A549 (cell line): ENCODE data around the gene SH2D3A. TPM values are rescaled to one million over a fixed set of nuclear protein-coding genes. Genes with fewer than 3 reads are reported as not detected.
A peak's percentile ranks its signal among the peaks of the same experiment; 100 is the strongest.
"Not testable (repeated sequence)": the region's sequence is repeated elsewhere in the genome, so short reads cannot be mapped to it uniquely, and the experiment has no call there.

Experiments used
- ATAC-seq, 2 experiments: fragments of 200-7000 bp in 1 of 2; fragments of >200 bp in 1 of 2; cut with Nextera tagmentation in 1 of 2; cut with Tn5 transposase in 1 of 2; 3 replicates each; pipeline versions ENCODE4 v1.8.0 to v1.9.1; 2018 to 2020; ENCODE audit warnings: mild to moderate bottlenecking in 1 of 2, moderate library complexity in 1 of 2
- CTCF ChIA-PET: fragments of 300-600 bp; sonication (Branson Sonifier 250); formaldehyde crosslinking; extraction: SDS; loops from one replicate; lab custom pipeline; 2021; ENCODE audit warnings: antibody characterized with exemption, inconsistent platforms; lab: Yijun Ruan, JAX
- POLR2A ChIA-PET: fragments of 350-600 bp; formaldehyde crosslinking; extraction: SDS; loops from one replicate; lab custom pipeline; 2021; ENCODE audit warnings: antibody characterized with exemption, inconsistent platforms; lab: Yijun Ruan, JAX
- DNase-seq, 2 experiments: peaks; one replicate each; pipeline versions ENCODE4 v3.0.0 to v3.0.0-alpha.2; 2011 to 2016; ENCODE audit warnings: low read depth in 1 of 2, low spot score in 1 of 2
- FAIRE-seq: peaks from 2 replicates; lab custom pipeline; 2011; peaks lifted over from hg19 to GRCh38; lab: Jason Lieb, UNC
- H3K27ac ChIP-seq, 2 experiments: fragments of >200 bp; sonication (Bioruptor Twin); formaldehyde crosslinking; 3 replicates each; pipeline ENCODE4 v1.5.1; 2016 to 2017
- H3K4me1 ChIP-seq: fragments of >200 bp; sonication (Bioruptor Twin); formaldehyde crosslinking; 3 replicates; pipeline ENCODE4 v1.6.1; 2016
- H3K4me2 ChIP-seq: fragments of >200 bp; sonication (Bioruptor Twin); formaldehyde crosslinking; 3 replicates; pipeline ENCODE4 v1.6.1; 2016
- H3K4me3 ChIP-seq: fragments of >200 bp; sonication (Bioruptor Twin); formaldehyde crosslinking; 3 replicates; pipeline ENCODE4 v1.5.1; 2016
- H3K9me3 ChIP-seq: fragments of >200 bp; sonication (Bioruptor Twin); formaldehyde crosslinking; 3 replicates; pipeline ENCODE4 v1.6.1; 2016
- CBX8 ChIP-seq: fragments of 200-600 bp; sonication (generic); IDR thresholded peaks from 2 replicates; pipeline ENCODE4 v1.6.1; 2016
- CTCF ChIP-seq: fragments of >200 bp; sonication (Bioruptor Twin); formaldehyde crosslinking; IDR thresholded peaks from 3 replicates; pipeline ENCODE4 v1.5.1; 2016
- FOSL2 ChIP-seq, 2 experiments: fragments of 450-650 bp in 1 of 2; fragments of >200 bp in 1 of 2; sonication (Bioruptor Twin) in 1 of 2; formaldehyde crosslinking; IDR thresholded peaks; 2 replicates each; pipeline versions ENCODE4 v1.5.0 to v1.6.1; 2016 to 2020; ENCODE audit warnings: mild to moderate bottlenecking in 1 of 2, moderate library complexity in 1 of 2
- HDAC2 ChIP-seq: fragments of 200-600 bp; sonication (generic); IDR thresholded peaks from 2 replicates; pipeline ENCODE4 v1.6.1; 2016
- HOXB13 ChIP-seq: fragments of 250-450 bp; sonication (Bioruptor Pico); IDR thresholded peaks from 2 replicates; pipeline ENCODE4 v1.5.0; 2020; ENCODE audit warnings: low read depth, mild to moderate bottlenecking, moderate library complexity
- JUN ChIP-seq, 2 experiments: fragments of >200 bp; sonication (Bioruptor Twin); formaldehyde crosslinking; IDR thresholded peaks; 2 replicates in 1 of 2; 3 replicates in 1 of 2; pipeline ENCODE4 v1.6.1; 2016 to 2017
- JUNB ChIP-seq: fragments of >200 bp; sonication (Bioruptor Twin); formaldehyde crosslinking; IDR thresholded peaks from 2 replicates; pipeline ENCODE4 v1.6.1; 2016
- KDM1A ChIP-seq: fragments of 200-600 bp; sonication (generic); IDR thresholded peaks from 2 replicates; pipeline ENCODE4 v1.6.1; 2016; ENCODE audit warnings: low read depth, mild to moderate bottlenecking
- MAZ ChIP-seq: fragments of 150-350 bp; IDR thresholded peaks from 2 replicates; pipeline ENCODE4 v1.6.1; 2014; ENCODE audit warnings: antibody characterized with exemption, low read depth, low read length, borderline replicate concordance
- RAD21 ChIP-seq, 2 experiments: fragments of >200 bp in 1 of 2; sonication (Bioruptor Twin) in 1 of 2; formaldehyde crosslinking in 1 of 2; IDR thresholded peaks in 1 of 2; conservative IDR thresholded peaks in 1 of 2; 2 replicates in 1 of 2; 3 replicates in 1 of 2; pipeline ENCODE4 v1.6.1; 2012 to 2018; ENCODE audit warnings: inconsistent platforms in 1 of 2
- RNF2 ChIP-seq: fragments of 200-600 bp; sonication (generic); IDR thresholded peaks from 2 replicates; pipeline ENCODE4 v1.6.1; 2016; ENCODE audit warnings: low read depth, mild to moderate bottlenecking, antibody characterized with exemption, moderate library complexity, borderline replicate concordance
- SMC3 ChIP-seq: fragments of >200 bp; sonication (Bioruptor Twin); formaldehyde crosslinking; IDR thresholded peaks from 3 replicates; pipeline ENCODE4 v1.6.1; 2018; ENCODE audit warnings: inconsistent platforms
- TP53 ChIP-seq: fragments of 250-450 bp; sonication (Bioruptor Pico); IDR thresholded peaks from 2 replicates; pipeline ENCODE4 v1.5.0; 2021; ENCODE audit warnings: mild to moderate bottlenecking, moderate library complexity
- ZFP36 ChIP-seq: fragments of 450-650 bp; IDR thresholded peaks from 2 replicates; pipeline ENCODE4 v1.6.1; 2014; ENCODE audit warnings: borderline replicate concordance; ENCODE audit not compliant: partially characterized antibody
- WGBS: methylation state at CpG from one replicate; pipeline ENCODE4 v1.1.6; 2017; ENCODE audit errors: missing lambda C conversion rate; 5-methylcytosine and 5-hydroxymethylcytosine counted together
- polyA plus RNA-seq, 4 experiments: library from polyadenylated mRNA; depleted of rRNA in 3 of 4; stranded (reverse); fragments of >200 nt; fragmentation: RNase III in 1 of 4; extraction: RNeasy Plus Mini Kit Qiagen cat#74134 plus additional on column Dnase treatment in 1 of 4; gene quantifications; 2 replicates in 3 of 4; 3 replicates in 1 of 4; pipeline ENCODE4 v1.2.3, GENCODE V29; 2011 to 2017

The SH2D3A gene
- polyA plus RNA-seq, 2 of the 4 experiments (the other 2 are of a cell fraction): 6.7 to 10.0 TPM

DNA sequence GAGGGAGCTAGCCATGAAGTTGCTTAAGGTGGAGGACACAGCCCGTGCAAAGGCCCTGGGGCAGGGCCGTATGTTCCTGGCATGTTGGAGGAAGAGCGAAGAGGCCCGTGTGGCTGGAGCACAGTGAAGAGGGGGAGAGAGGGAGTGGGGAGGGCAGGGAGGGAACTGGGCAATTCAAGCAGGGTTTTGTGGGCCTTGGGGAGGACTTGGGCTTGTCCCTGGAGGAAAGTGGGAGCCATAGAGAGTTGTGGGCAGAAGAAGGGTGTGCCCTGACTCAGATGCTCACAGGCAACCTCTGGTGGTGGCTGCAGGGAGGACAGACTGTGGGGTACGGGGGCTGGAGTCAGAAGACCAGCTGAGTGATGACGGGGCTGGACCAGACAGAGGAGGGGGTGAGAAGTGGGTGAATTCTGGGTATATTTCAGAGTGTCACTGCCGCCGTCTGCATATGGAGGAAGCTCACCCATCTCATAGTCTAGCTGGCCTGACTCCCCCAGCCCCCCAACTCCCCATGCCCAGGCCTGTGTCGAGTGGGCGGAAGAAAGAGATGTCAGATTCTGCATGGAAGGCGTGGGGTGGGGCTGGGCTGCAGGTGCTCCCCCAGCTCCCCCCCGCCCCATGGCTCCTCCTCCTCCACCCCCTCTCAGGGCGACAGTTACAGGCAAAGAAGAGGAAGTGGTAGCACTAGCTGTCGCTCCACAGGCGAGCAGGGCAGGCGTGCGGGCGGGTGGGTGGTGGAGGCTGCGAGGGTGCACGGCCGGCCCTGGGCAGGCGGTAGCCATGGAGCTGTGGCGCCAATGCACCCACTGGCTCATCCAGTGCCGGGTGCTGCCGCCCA, 5.0 kb upstream of the SH2D3A start, which contains the start of gene VAV1:
VAV1 (plus strand) TSS at position 681 of the 838 bp plus-strand sequence; CDS start at position 781, 100 bp downstream.
- no peak for TF ChIP-seq FOSL2 (IDR thresholded peaks at IDR 0.05)
- no peak for TF ChIP-seq FOSL2 (CRISPR knock-in tag; IDR thresholded peaks at IDR 0.05)
- peak; percentile 61 for TF ChIP-seq ZFP36
- 91% methylated on average over 13 of the region's 25 CpGs for WGBS
- FAIRE-seq: no peak
- ChIA-PET POLR2A (no interaction called here), CTCF (interaction anchor here (0.6 to 4.8 kb wide), 7 partner anchors 29 to 470 kb away, joined by 3 to 20 read pairs (median 4); partner anchors contain the start of gene GPR108)
- Histone ChIP-seq H3K27ac (peak within 1 kb of the TSS in 1 of 2 experiments; percentile 18; a peak in 2 of 6 replicates), H3K4me3 (no peak within 1 kb of the TSS), H3K9me3 (no peaks in the 10 kb centered on the region), H3K4me2 (no peak within 1 kb of the TSS), H3K4me1 (peaks cover 6% of the 10 kb centered on the region; the same call in 1 of the 3 replicates)
- no peak for DNase-seq
- ATAC-seq: no peak

GRCh38 chr19:6771648-6772027, 4.4 kb upstream of the SH2D3A start:
- FAIRE-seq, POLR2A ChIA-PET, H3K27ac ChIP-seq, H3K4me2 ChIP-seq, H3K4me1 ChIP-seq, DNase-seq, H3K9me3 ChIP-seq, H3K4me3 ChIP-seq, ATAC-seq: not testable (repeated sequence)
- WGBS: 86% methylated on average over 7 of the region's 7 CpGs
- CTCF ChIA-PET: interaction anchor here (1.1 to 4.8 kb wide), 3 partner anchors 33 to 92 kb away, joined by 4 to 20 read pairs (median 6); partner anchors contain the start of gene GPR108

GRCh38 chr19:6769006-6769619, 1.9 kb upstream of the SH2D3A start:
- peaks cover 22% of the 10 kb centered on the region for H3K4me1 ChIP-seq
- no peaks in the 10 kb centered on the region for H3K9me3 ChIP-seq
- CTCF ChIA-PET: interaction anchor here (0.6 to 4.8 kb wide), 12 partner anchors 10 to 311 kb away, joined by 3 to 20 read pairs (median 4); partner anchors contain the start of gene GPR108
- 55% methylated on average over 11 of the region's 11 CpGs for WGBS
- FAIRE-seq (no peak), ATAC-seq (no peak), DNase-seq (peak in 1 of 2 experiments; percentile 46)
- peak; percentile 26; the same call in 1 of the 3 replicates for TF ChIP-seq CTCF
- no peak for TF ChIP-seq JUN (IDR thresholded peaks at IDR 0.05)
- TF ChIP-seq TP53: no peak
- 0 out of 2 replicates have a peak, but pooled peaks have one; percentile 69 for TF ChIP-seq KDM1A
- TF ChIP-seq HDAC2: peak; percentile 57; the same call in 1 of the 2 replicates
- TF ChIP-seq RAD21 (conservative IDR thresholded peaks at IDR 0.05 in 1 of 2, IDR thresholded peaks at IDR 0.05 in 1 of 2): peak; percentile 24 to 45; a peak in 1 of 5 replicates
- peak; percentile 29; the same call in 1 of the 3 replicates for TF ChIP-seq SMC3
- H3K4me2 ChIP-seq: no peak overlapping the region
- no peak overlapping the region for H3K27ac ChIP-seq
- POLR2A ChIA-PET: no interaction called here
- H3K4me3 ChIP-seq: no peak overlapping the region

DNA sequence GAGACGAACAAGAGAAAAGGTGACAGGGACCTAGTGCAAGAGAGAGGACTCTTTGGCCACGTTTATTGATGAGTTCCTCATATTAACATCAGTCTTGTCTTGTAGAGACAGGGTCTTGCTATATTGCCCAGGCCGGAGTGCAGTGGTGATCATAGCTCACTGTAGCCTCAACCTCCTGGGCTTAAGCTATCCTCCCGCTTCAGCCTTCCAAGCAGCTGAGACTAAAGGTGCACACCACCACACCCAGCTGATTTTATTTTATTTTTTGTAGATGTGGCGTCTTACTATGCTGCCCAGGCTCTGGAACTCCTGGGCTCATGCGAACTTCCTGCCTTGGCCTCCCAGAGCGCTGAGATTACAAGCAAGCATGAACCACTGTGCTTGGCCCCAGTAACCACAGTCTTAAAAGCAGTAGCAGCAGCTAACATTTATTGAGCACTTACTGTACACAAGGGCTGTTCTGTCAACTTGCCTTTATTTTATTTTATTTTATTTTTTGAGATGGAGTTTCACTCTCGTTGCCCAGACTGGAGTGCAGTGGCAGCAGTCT, 1.1 kb upstream of the SH2D3A start:
- 47% methylated on average over 8 of the region's 8 CpGs for WGBS
- no peak for DNase-seq
- no peak for FAIRE-seq
- ChIA-PET POLR2A (interaction anchor here (2.1 kb wide), 1 partner anchor 33 kb away, joined by 10 read pairs; no protein-coding TSS in a partner anchor), CTCF (interaction anchor here (0.7 to 4.8 kb wide), 11 partner anchors 11 to 251 kb away, joined by 3 to 20 read pairs (median 4); partner anchors contain the start of gene GPR108)
- Histone ChIP-seq H3K9me3 (no peaks in the 10 kb centered on the region), H3K4me2 (peak overlapping the region; percentile 84), H3K27ac (peak overlapping the region; percentile 76 to 87), H3K4me3 (peak overlapping the region; percentile 60), H3K4me1 (peaks cover 22% of the 10 kb centered on the region)
- no peak for ATAC-seq
- TF ChIP-seq RNF2: no peak
- TF ChIP-seq CBX8: no peak
- no peak for TF ChIP-seq CTCF
- no peak for TF ChIP-seq HOXB13
- TF ChIP-seq JUNB: no peak
- no peak for TF ChIP-seq MAZ
